Measurements from ENCODE around the gene MAFG. TPM values are rescaled to one million over a fixed set of nuclear protein-coding genes. Genes with fewer than 3 reads are reported as not detected.
"Not testable (repeated sequence)": the region's sequence is repeated elsewhere in the genome, so short reads cannot be mapped to it uniquely, and the experiment has no call there.

The MAFG gene
- total RNA-seq, 4 donors from 2014 or later: 19.8 to 38.3 (median 34.4) TPM

DNA sequence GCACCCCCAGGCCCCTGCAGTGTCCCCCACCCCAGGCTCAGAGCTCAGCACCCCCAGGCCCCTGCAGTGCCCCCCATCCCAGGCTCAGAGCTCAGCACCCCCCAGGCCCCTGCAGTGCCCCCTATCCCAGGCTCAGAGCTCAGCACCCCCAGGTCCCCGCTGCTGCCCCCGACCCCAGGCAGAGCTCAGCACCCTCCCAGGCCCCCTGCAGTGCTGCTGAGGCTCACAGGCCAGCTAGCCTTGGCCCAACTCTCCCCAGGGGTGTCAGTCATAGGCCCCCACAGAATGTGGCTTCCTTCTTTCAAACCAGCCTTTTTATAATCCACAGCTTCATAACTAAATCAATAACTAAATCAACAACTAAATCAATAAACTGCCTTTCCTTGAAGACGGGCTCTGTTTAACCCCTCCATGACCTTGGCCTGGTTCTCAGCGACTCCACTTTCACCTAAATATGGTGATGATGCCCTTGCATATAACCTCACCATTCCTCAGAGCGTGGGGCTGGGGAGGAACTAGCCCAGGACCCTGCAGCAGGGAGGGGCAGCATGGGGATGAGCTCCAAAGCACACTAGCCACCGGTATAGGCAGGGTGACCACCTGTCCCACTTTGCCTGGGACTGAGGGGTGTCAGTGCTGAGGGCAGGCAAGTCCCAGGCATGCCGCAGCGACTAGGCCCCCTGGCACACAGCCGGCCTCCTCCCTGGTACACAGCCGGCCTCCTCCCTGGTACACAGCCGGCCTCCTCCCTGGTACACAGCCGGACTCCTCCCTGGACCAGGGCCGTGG, 28.4 kb upstream of the MAFG start:
- Histone ChIP-seq H3K27me3 (peaks cover 0 to 18% of the 10 kb centered on the region in 2 donors), H3K9me3 (no peaks in the 10 kb centered on the region), H3K27ac (no peak overlapping the region), H3K4me3 (no peak overlapping the region), H3K36me3 (no peaks in the 10 kb centered on the region), H3K4me1 (peaks cover 0 to 20% (median 11%) of the 10 kb centered on the region in 4 donors)
- TF ChIP-seq POLR2A (IDR thresholded peaks at IDR 0.05) (no peak), CTCF (IDR thresholded peaks at IDR 0.05) (no peak)
- no peak for DNase-seq

DNA sequence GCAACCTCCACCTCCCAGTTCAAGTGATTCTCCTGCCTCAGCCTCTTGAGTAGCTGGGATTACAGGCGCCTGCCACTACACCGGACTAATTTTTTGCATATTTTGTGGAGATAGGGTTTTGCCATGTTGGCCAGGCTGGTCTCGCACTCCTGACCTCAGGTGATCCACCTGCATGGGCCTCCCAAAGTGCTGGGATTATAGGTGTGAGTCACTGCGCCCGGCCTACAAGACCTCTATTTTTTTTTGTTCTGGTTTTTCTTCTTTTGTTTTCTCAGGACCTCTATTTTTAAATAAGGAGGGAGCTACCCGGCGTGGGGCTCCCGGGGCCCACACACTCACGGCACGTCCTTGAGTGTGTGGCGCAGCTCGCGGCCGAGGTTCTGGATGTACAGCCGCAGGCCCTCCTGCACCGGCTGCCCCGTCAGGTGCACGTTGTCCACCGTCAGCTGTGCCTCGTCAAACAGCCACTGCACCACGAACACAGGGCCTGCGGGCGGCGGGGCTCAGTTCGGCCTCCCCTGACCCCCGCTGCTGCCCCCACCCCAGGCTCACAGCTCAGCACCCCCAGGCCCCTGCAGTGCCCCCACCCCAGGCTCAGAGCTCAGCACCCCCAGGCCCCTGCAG, 27.6 kb upstream of the MAFG start:
- H3K27ac ChIP-seq: no peak overlapping the region
- H3K36me3 ChIP-seq: no peaks in the 10 kb centered on the region
- H3K4me1 ChIP-seq: peaks cover 0 to 12% (median 7%) of the 10 kb centered on the region in 4 donors
- no peak for DNase-seq
- H3K4me3 ChIP-seq: no peak overlapping the region
- H3K9me3 ChIP-seq: no peaks in the 10 kb centered on the region
- peaks cover 0 to 11% of the 10 kb centered on the region in 2 donors for H3K27me3 ChIP-seq
- TF ChIP-seq CTCF (IDR thresholded peaks at IDR 0.05) (no peak), POLR2A (IDR thresholded peaks at IDR 0.05) (no peak)

DNA sequence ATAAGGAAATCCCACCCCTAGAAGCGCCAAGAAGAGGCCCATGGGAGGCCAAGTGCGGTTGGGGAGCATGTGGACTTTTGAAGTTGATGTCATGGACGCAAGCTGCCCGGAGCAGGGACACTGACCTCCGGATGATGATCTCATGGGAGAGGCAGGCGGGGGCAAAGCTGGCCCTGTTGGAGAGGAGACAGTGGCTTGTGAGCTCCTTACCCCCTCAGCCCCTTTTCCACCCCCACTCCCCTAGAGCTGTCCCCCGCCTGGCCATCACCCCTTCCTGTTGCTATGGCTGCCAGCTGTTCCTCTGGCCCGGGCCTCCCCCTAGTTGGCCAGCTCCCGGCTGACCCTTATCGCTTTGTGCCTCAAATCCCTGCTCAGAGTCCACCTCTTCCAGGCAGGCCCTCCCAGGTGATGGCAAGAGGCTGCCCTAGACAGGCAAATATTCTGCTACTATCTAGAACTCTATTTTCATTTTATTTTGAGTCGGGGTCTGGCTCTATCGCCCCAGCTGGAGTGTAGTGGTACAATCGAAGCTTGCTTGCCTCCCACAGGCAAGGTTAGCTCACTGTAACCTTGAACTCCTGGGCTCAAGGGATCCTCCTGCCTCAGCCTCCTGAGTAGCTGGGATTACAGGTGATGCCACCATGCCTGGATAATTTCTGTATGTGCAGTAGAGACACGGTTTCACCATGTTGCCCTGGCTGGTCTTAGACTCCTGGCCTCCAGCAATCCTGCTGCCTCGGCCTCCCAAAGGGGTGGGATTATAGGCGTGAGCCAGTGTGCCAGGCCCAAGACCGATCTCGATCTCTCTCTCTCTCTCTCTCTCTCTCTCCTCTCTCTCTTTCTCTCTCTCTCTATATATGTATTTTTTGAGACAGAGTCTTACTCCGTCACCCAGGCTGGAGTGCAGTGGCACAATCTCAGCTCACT, 26.9 kb upstream of the MAFG start:
- Histone ChIP-seq H3K27me3 (peaks cover 0 to 7% of the 10 kb centered on the region in 2 donors), H3K9me3 (no peaks in the 10 kb centered on the region), H3K27ac (no peak overlapping the region), H3K4me1 (peaks cover 0 to 4% (median 1%) of the 10 kb centered on the region in 4 donors), H3K4me3 (no peak overlapping the region), H3K36me3 (no peaks in the 10 kb centered on the region)
- DNase-seq: no peak
- no peak for TF ChIP-seq CTCF (IDR thresholded peaks at IDR 0.05)
- no peak for TF ChIP-seq POLR2A (IDR thresholded peaks at IDR 0.05)

- not testable (repeated sequence) for H3K27me3 ChIP-seq, H3K4me3 ChIP-seq, H3K4me1 ChIP-seq, H3K27ac ChIP-seq, H3K36me3 ChIP-seq, DNase-seq, H3K9me3 ChIP-seq
- TF ChIP-seq CTCF (IDR thresholded peaks at IDR 0.05): peak in 2 of 6 experiments; percentile 2 to 16
Observed at GRCh38 chr17:81953443-81953842, 25.9 kb upstream of the MAFG start.

GRCh38 chr17:81952792-81953228, 25.3 kb upstream of the MAFG start:
- no peak overlapping the region for H3K27ac ChIP-seq
- no peak for TF ChIP-seq CTCF (IDR thresholded peaks at IDR 0.05)
- no peaks in the 10 kb centered on the region for H3K27me3 ChIP-seq
- H3K36me3 ChIP-seq: no peaks in the 10 kb centered on the region
- no peaks in the 10 kb centered on the region for H3K9me3 ChIP-seq
- H3K4me1 ChIP-seq: no peaks in the 10 kb centered on the region
- no peak for DNase-seq
- H3K4me3 ChIP-seq: no peak overlapping the region

All from Peyer's patch (tissue), 4 donors.